Keratinocyte (primary cell): ENCODE measurements around the gene DECR2. TPM values are rescaled to one million over a fixed set of nuclear protein-coding genes. Genes with fewer than 3 reads are reported as not detected.

Source experiments
- DNase-seq: peaks from one replicate; pipeline ENCODE4 v3.0.0-alpha.2; 2011; ENCODE audit warnings: low read depth, missing footprints, low spot score
- FAIRE-seq: peaks from 2 replicates; lab custom pipeline; 2011; peaks lifted over from hg19 to GRCh38; lab: Jason Lieb, UNC
- H2AFZ ChIP-seq: 2 replicates; pipeline ENCODE4 v1.6.0; 2012; ENCODE audit warnings: low read length, control low read depth, inconsistent platforms; ENCODE audit not compliant: control insufficient read depth
- H3K27ac ChIP-seq: 2 replicates; pipeline ENCODE4 v1.5.1; 2011; ENCODE audit warnings: low read length; ENCODE audit not compliant: control insufficient read depth, insufficient read depth
- H3K27me3 ChIP-seq: 3 replicates; pipeline ENCODE4 v1.6.0; 2011; ENCODE audit warnings: low read length; ENCODE audit not compliant: control insufficient read depth, insufficient read depth; ENCODE audit errors: extremely low read depth
- H3K36me3 ChIP-seq, 2 experiments: 2 replicates in 1 of 2; 3 replicates in 1 of 2; pipeline ENCODE4 v1.5.1; 2011; ENCODE audit warnings: low read length in 2 of 2, mild to moderate bottlenecking in 1 of 2; ENCODE audit not compliant: control insufficient read depth in 2 of 2, insufficient read depth in 2 of 2; ENCODE audit errors: extremely low read depth in 1 of 2
- H3K4me1 ChIP-seq: 3 replicates; pipeline ENCODE4 v1.5.1; 2011; ENCODE audit warnings: low read length; ENCODE audit not compliant: control insufficient read depth, insufficient read depth; ENCODE audit errors: extremely low read depth
- H3K4me2 ChIP-seq: 3 replicates; pipeline ENCODE4 v1.6.0; 2011; ENCODE audit warnings: low read depth, low read length; ENCODE audit not compliant: control insufficient read depth, insufficient read depth; ENCODE audit errors: extremely low read depth
- H3K4me3 ChIP-seq, 3 experiments: fragments of 200-600 bp in 1 of 3; sonication (generic) in 1 of 3; 2 replicates in 2 of 3; 3 replicates in 1 of 3; pipeline ENCODE4 v1.5.1; 2011 to 2016; ENCODE audit warnings: low read length in 3 of 3, mild to moderate bottlenecking in 3 of 3, control low read depth in 2 of 3, inconsistent platforms in 1 of 3, low read depth in 1 of 3, mixed read lengths in 1 of 3, mixed run types in 1 of 3, moderate library complexity in 1 of 3; ENCODE audit not compliant: control insufficient read depth in 2 of 3, insufficient read depth in 2 of 3; ENCODE audit errors: extremely low read depth in 1 of 3
- H3K79me2 ChIP-seq: 2 replicates; pipeline ENCODE4 v1.6.0; 2012; ENCODE audit warnings: low read length; ENCODE audit not compliant: control insufficient read depth, insufficient read depth
- H3K9ac ChIP-seq: 3 replicates; pipeline ENCODE4 v1.6.0; 2011; ENCODE audit warnings: low read length; ENCODE audit not compliant: control insufficient read depth, insufficient read depth; ENCODE audit errors: extremely low read depth
- H3K9me1 ChIP-seq: 3 replicates; pipeline ENCODE4 v1.6.0; 2011; ENCODE audit warnings: low read length; ENCODE audit not compliant: control insufficient read depth, insufficient read depth; ENCODE audit errors: extremely low read depth
- H3K9me3 ChIP-seq: 2 replicates; pipeline ENCODE4 v1.5.1; 2012; ENCODE audit warnings: low read depth, low read length; ENCODE audit not compliant: control insufficient read depth
- H4K20me1 ChIP-seq: 3 replicates; pipeline ENCODE4 v1.6.0; 2011; ENCODE audit warnings: low read length; ENCODE audit not compliant: control insufficient read depth, insufficient read depth; ENCODE audit errors: extremely low read depth
- CTCF ChIP-seq, 3 experiments: IDR thresholded peaks in 1 of 3; conservative IDR thresholded peaks in 1 of 3; optimal IDR thresholded peaks in 1 of 3; 2 replicates in 2 of 3; 3 replicates in 1 of 3; pipeline versions ENCODE3 to v1.5.1; 2011; ENCODE audit warnings: low read length in 3 of 3, mild to moderate bottlenecking in 3 of 3, moderate library complexity in 2 of 3, control low read depth in 1 of 3, inconsistent platforms in 1 of 3; ENCODE audit not compliant: insufficient read depth in 2 of 3; ENCODE audit errors: extremely low read depth in 1 of 3
- EZH2 ChIP-seq: IDR thresholded peaks from one replicate; pipeline ENCODE4 v1.6.1; 2012; ENCODE audit warnings: inconsistent platforms, mild to moderate bottlenecking, low read length, moderate library complexity
- dilution Hi-C: fragments of 300-500 bp; cut with MboI; formaldehyde crosslinking; loops from one replicate; pipeline ENCODE4 v1.7.0; 2020; ENCODE audit warnings: low sequenced_read_pairs; ENCODE audit not compliant: extremely low pct_ligation_motif_present
- polyA plus RNA-seq, 5 experiments: library from polyadenylated mRNA; depleted of rRNA in 3 of 5; stranded (reverse) in 3 of 5; stranded (forward) in 1 of 5; unstranded in 1 of 5; fragments of >200 nt; gene quantifications; 1 replicate in 1 of 5; 2 replicates in 3 of 5; 3 replicates in 1 of 5; pipeline versions ENCODE4 v1.2.1 to v1.2.3, GENCODE V29; 2011 to 2012; ENCODE audit warnings: missing spikeins in 2 of 5, low read depth in 1 of 5, low replicate concordance in 1 of 5

DECR2 gene
- polyA plus RNA-seq, 1 donor (not counting 4 experiments of a cell fraction or from before 2014, with no cell fraction given) = 14.2 TPM

GRCh38 chr16:456891-457483 lies 55.3 kb downstream of the DECR2 start:
- Histone ChIP-seq H3K9me1 (peaks cover 2% of the 10 kb centered on the region), H3K27ac (no peak overlapping the region), H3K36me3 (peaks cover 0 to 5% of the 10 kb centered on the region in 2 experiments), H3K4me3 (no peak overlapping the region), H3K27me3 (no peaks in the 10 kb centered on the region), H3K4me1 (no peaks in the 10 kb centered on the region), H3K79me2 (peaks cover 2% of the 10 kb centered on the region), H3K9ac (no peak overlapping the region), H3K4me2 (no peak overlapping the region), H3K9me3 (no peaks in the 10 kb centered on the region), H2AFZ (no peak overlapping the region), H4K20me1 (no peaks in the 10 kb centered on the region)
- FAIRE-seq (no peak), DNase-seq (no peak)
- dilution Hi-C loops = no loop called here
- TF ChIP-seq EZH2 = no peak
- no peak for TF ChIP-seq CTCF (optimal IDR thresholded peaks at IDR 0.05 in 1 of 3, IDR thresholded peaks at IDR 0.05 in 1 of 3, conservative IDR thresholded peaks at IDR 0.05 in 1 of 3; ENCODE audit: extremely low read depth in 1 of 3, insufficient read depth in 2 of 3, low read length in 3 of 3)

DNA sequence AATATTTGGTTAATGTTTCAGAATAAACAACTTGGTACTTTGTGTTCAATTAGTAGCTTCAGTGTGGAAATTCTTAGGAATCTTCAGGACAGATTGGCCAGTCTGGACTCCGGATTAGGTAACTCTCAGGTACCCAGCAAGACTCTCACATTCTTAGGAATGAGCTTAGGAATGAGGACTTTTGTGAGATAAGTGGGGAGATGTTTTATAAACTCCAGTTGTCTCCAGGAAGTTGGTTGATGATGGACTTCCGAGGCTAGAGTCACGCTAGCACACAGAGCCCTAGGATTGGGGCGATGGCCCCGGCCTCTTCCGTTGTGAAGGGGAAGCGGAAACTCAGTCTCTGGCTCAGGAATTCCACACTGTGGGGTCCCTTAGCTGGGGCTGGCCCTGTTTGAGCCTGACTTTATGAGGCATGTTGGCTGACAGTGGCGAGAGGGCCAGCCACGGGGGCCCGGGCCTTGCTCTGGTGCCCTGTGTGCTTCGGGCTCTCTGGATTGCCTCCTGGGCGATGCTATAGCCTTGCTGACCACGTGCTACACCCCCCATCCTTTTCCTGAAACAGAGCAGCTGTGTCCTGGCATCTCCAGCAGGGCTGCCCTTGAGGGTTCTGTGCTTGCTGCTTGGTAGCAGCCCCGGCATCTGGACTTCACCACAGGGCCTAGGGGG lies 56.2 kb downstream of the DECR2 start:
- Histone ChIP-seq H2AFZ (no peak overlapping the region), H3K4me2 (no peak overlapping the region), H3K27ac (no peak overlapping the region), H3K9me3 (no peaks in the 10 kb centered on the region), H4K20me1 (no peaks in the 10 kb centered on the region), H3K9ac (no peak overlapping the region), H3K79me2 (peaks cover 2% of the 10 kb centered on the region), H3K9me1 (peaks cover 2% of the 10 kb centered on the region), H3K36me3 (peaks cover 0 to 8% of the 10 kb centered on the region in 2 experiments), H3K4me1 (no peaks in the 10 kb centered on the region), H3K4me3 (no peak overlapping the region), H3K27me3 (no peaks in the 10 kb centered on the region)
- dilution Hi-C loops = no loop called here
- no peak for DNase-seq
- TF ChIP-seq CTCF (optimal IDR thresholded peaks at IDR 0.05 in 1 of 3, IDR thresholded peaks at IDR 0.05 in 1 of 3, conservative IDR thresholded peaks at IDR 0.05 in 1 of 3; ENCODE audit: extremely low read depth in 1 of 3, insufficient read depth in 2 of 3, low read length in 3 of 3) = no peak
- no peak for TF ChIP-seq EZH2
- FAIRE-seq = no peak
